ENCODE results near the gene TSPYL1. TPM values are rescaled to one million over a fixed set of nuclear protein-coding genes. Genes with fewer than 3 reads are reported as not detected.

TSPYL1 gene
- total and polyA plus RNA-seq, 9 of the 15 experiments (the other 6 are each of a cell fraction or from before 2014, with no cell fraction given), result 23.1 to 56.8 (median 37.9) TPM

GRCh38 chr6:116253505-116254296 lies 26.0 kb downstream of the TSPYL1 start, which contains the start of gene TSPYL4 (continued):
- TF ChIP-seq KDM5B (IDR thresholded peaks at IDR 0.05; ENCODE audit: insufficient replicate concordance, low read depth, low read length), result peak; percentile 58
- no peak for TF ChIP-seq ZFP30 (CRISPR knock-in tag; IDR thresholded peaks at IDR 0.05; ENCODE audit: borderline replicate concordance)
- peak; percentile 64 for TF ChIP-seq PKNOX1 (IDR thresholded peaks at IDR 0.05)
- 0 out of 3 replicates have a peak, but pooled peaks of 1 of the 2 experiments have one; percentile 13 for TF ChIP-seq CBX3 (IDR thresholded peaks at IDR 0.05; ENCODE audit: borderline replicate concordance in 1 of 2, low read length in 2 of 2)
- peak; percentile 83 for TF ChIP-seq POLR2A (conservative IDR thresholded peaks at IDR 0.05)
- TF ChIP-seq TAF15 (IDR thresholded peaks at IDR 0.05; ENCODE audit: low read depth, low read length), result no peak
- TF ChIP-seq CHD2 (IDR thresholded peaks at IDR 0.05; ENCODE audit: low read depth, low read length), result peak; percentile 96
- 0 out of 2 replicates have a peak, but pooled peaks have one; percentile 43 for TF ChIP-seq DPF2 (IDR thresholded peaks at IDR 0.05)
- no peak for TF ChIP-seq SMARCA5 (IDR thresholded peaks at IDR 0.05)
- peak; percentile 78 for TF ChIP-seq TBP (optimal IDR thresholded peaks at IDR 0.05; ENCODE audit: low read depth, low read length)
- TF ChIP-seq C11orf30 (IDR thresholded peaks at IDR 0.05; ENCODE audit: low read depth), result peak; percentile 86
- peak; percentile 72 for TF ChIP-seq RBBP5 (IDR thresholded peaks at IDR 0.05; ENCODE audit: borderline replicate concordance, insufficient read depth, low read length, poor library complexity, severe bottlenecking)
- TF ChIP-seq COPS2 (conservative IDR thresholded peaks at IDR 0.05), result no peak
- peak; percentile 20; the same call in 1 of the 2 replicates for TF ChIP-seq CREB3L1 (IDR thresholded peaks at IDR 0.05; ENCODE audit: borderline replicate concordance, low read depth)
- TF ChIP-seq CREM (IDR thresholded peaks at IDR 0.05; ENCODE audit: low read depth), result peak; percentile 96
- TF ChIP-seq ZKSCAN8 (CRISPR knock-in tag; IDR thresholded peaks at IDR 0.05), result no peak
- no peak for TF ChIP-seq GATAD2A (IDR thresholded peaks at IDR 0.05)
- no peak for TF ChIP-seq SMARCE1 (IDR thresholded peaks at IDR 0.05)
- TF ChIP-seq, protein P1, sequence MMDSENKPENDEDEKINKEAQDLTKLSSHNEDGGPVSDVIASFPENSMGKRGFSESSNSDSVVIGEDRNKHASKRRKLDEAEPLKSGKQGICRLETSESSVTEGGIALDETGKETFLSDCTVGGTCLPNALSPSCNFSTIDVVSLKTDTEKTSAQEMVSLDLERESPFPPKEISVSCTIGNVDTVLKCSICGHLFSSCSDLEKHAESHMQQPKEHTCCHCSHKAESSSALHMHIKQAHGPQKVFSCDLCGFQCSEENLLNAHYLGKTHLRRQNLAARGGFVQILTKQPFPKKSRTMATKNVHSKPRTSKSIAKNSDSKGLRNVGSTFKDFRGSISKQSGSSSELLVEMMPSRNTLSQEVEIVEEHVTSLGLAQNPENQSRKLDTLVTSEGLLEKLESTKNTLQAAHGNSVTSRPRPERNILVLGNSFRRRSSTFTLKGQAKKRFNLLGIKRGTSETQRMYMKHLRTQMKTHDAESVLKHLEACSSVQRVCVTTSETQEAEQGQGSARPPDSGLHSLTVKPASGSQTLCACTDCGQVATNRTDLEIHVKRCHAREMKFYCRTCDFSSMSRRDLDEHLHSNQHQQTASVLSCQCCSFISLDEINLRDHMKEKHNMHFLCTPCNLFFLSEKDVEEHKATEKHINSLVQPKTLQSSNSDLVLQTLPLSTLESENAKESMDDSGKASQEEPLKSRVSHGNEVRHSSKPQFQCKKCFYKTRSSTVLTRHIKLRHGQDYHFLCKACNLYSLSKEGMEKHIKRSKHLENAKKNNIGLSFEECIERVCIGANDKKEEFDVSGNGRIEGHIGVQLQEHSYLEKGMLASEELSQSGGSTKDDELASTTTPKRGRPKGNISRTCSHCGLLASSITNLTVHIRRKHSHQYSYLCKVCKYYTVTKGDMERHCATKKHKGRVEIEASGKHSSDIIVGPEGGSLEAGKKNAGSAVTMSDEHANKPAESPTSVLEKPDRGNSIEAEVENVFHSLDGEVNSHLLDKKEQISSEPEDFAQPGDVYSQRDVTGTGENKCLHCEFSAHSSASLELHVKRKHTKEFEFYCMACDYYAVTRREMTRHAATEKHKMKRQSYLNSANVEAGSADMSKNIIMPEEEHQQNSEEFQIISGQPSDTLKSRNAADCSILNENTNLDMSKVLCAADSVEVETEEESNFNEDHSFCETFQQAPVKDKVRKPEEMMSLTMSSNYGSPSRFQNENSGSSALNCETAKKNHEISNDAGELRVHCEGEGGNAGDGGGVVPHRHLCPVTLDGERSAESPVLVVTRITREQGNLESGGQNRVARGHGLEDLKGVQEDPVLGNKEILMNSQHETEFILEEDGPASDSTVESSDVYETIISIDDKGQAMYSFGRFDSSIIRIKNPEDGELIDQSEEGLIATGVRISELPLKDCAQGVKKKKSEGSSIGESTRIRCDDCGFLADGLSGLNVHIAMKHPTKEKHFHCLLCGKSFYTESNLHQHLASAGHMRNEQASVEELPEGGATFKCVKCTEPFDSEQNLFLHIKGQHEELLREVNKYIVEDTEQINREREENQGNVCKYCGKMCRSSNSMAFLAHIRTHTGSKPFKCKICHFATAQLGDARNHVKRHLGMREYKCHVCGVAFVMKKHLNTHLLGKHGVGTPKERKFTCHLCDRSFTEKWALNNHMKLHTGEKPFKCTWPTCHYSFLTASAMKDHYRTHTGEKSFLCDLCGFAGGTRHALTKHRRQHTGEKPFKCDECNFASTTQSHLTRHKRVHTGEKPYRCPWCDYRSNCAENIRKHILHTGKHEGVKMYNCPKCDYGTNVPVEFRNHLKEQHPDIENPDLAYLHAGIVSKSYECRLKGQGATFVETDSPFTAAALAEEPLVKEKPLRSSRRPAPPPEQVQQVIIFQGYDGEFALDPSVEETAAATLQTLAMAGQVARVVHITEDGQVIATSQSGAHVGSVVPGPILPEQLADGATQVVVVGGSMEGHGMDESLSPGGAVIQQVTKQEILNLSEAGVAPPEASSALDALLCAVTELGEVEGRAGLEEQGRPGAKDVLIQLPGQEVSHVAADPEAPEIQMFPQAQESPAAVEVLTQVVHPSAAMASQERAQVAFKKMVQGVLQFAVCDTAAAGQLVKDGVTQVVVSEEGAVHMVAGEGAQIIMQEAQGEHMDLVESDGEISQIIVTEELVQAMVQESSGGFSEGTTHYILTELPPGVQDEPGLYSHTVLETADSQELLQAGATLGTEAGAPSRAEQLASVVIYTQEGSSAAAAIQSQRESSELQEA (IDR thresholded peaks at IDR 0.05; ENCODE audit: low read depth), result no peak

Measured in K562 (cell line).